ENCODE data around the gene ATG101.

ATG101 gene

GRCh38 chr12:52037248-52037861 lies 32.4 kb upstream of the ATG101 start:
- TF ChIP-seq CTCF (IDR thresholded peaks at IDR 0.05; ENCODE audit: low read length) (no peak), EZH2 (IDR thresholded peaks at IDR 0.05; ENCODE audit: borderline replicate concordance, low read length) (no peak)
- Histone ChIP-seq H3K4me2 (ENCODE audit: low read length) (peak overlapping the region; percentile 77), H3K9ac (ENCODE audit: low read length) (peak overlapping the region; percentile 46; the same call in 1 of the 2 replicates), H3K9me3 (ENCODE audit: low read length) (no peaks in the 10 kb centered on the region), H3K9me2 (ENCODE audit: low read depth, low read length) (no peaks in the 10 kb centered on the region), H3K27me3 (ENCODE audit: insufficient read depth, low read length) (peaks cover 6% of the 10 kb centered on the region; the same call in 1 of the 2 replicates), H3K36me3 (ENCODE audit: insufficient read depth, low read length) (no peaks in the 10 kb centered on the region), H3K27ac (ENCODE audit: low read depth, low read length, poor library complexity, severe bottlenecking) (no peak overlapping the region), H2AFZ (ENCODE audit: low read length) (no peak overlapping the region), H4K20me1 (ENCODE audit: insufficient read depth, low read length) (no peaks in the 10 kb centered on the region), H3F3A (ENCODE audit: insufficient read depth, low read length) (0 out of 2 replicates have a peak, but pooled peaks cover under 1% of the 10 kb centered on the region), H3K4me3 (ENCODE audit: low read depth, low read length, poor library complexity, severe bottlenecking) (peak overlapping the region; percentile 59), H3K79me2 (ENCODE audit: insufficient read depth, low read length) (no peaks in the 10 kb centered on the region), H3K4me1 (ENCODE audit: insufficient read depth, low read length, severe bottlenecking) (peaks cover 26% of the 10 kb centered on the region)

- no peak overlapping the region for H3K27ac ChIP-seq (ENCODE audit: low read depth, low read length, poor library complexity, severe bottlenecking)
- no peaks in the 10 kb centered on the region for H3F3A ChIP-seq (ENCODE audit: insufficient read depth, low read length)
- TF ChIP-seq EZH2 (IDR thresholded peaks at IDR 0.05; ENCODE audit: borderline replicate concordance, low read length) (no peak), CTCF (IDR thresholded peaks at IDR 0.05; ENCODE audit: low read length) (no peak)
- no peak overlapping the region for H3K9ac ChIP-seq (ENCODE audit: low read length)
- peaks cover 6% of the 10 kb centered on the region; the same call in 1 of the 2 replicates for H3K27me3 ChIP-seq (ENCODE audit: insufficient read depth, low read length)
- H3K4me1 ChIP-seq (ENCODE audit: insufficient read depth, low read length, severe bottlenecking): peaks cover 20% of the 10 kb centered on the region
- H3K9me2 ChIP-seq (ENCODE audit: low read depth, low read length): no peaks in the 10 kb centered on the region
- no peak overlapping the region for H2AFZ ChIP-seq (ENCODE audit: low read length)
- no peak overlapping the region for H3K4me3 ChIP-seq (ENCODE audit: low read depth, low read length, poor library complexity, severe bottlenecking)
- no peak overlapping the region for H3K4me2 ChIP-seq (ENCODE audit: low read length)
- H4K20me1 ChIP-seq (ENCODE audit: insufficient read depth, low read length): no peaks in the 10 kb centered on the region
- H3K36me3 ChIP-seq (ENCODE audit: insufficient read depth, low read length): no peaks in the 10 kb centered on the region
- no peaks in the 10 kb centered on the region for H3K79me2 ChIP-seq (ENCODE audit: insufficient read depth, low read length)
- no peaks in the 10 kb centered on the region for H3K9me3 ChIP-seq (ENCODE audit: low read length)
Measured at GRCh38 chr12:52038447-52038846, 31.3 kb upstream of the ATG101 start.

- peaks cover 16% of the 10 kb centered on the region for H3K4me1 ChIP-seq (ENCODE audit: insufficient read depth, low read length, severe bottlenecking)
- no peak overlapping the region for H3K4me3 ChIP-seq (ENCODE audit: low read depth, low read length, poor library complexity, severe bottlenecking)
- H3K79me2 ChIP-seq (ENCODE audit: insufficient read depth, low read length): no peaks in the 10 kb centered on the region
- TF ChIP-seq EZH2 (IDR thresholded peaks at IDR 0.05; ENCODE audit: borderline replicate concordance, low read length) (no peak), CTCF (IDR thresholded peaks at IDR 0.05; ENCODE audit: low read length) (no peak)
- no peaks in the 10 kb centered on the region for H3K9me2 ChIP-seq (ENCODE audit: low read depth, low read length)
- no peak overlapping the region for H3K9ac ChIP-seq (ENCODE audit: low read length)
- H3F3A ChIP-seq (ENCODE audit: insufficient read depth, low read length): no peaks in the 10 kb centered on the region
- H3K27me3 ChIP-seq (ENCODE audit: insufficient read depth, low read length): peaks cover 2% of the 10 kb centered on the region; the same call in 1 of the 2 replicates
- H3K27ac ChIP-seq (ENCODE audit: low read depth, low read length, poor library complexity, severe bottlenecking): no peak overlapping the region
- H3K9me3 ChIP-seq (ENCODE audit: low read length): no peaks in the 10 kb centered on the region
- H4K20me1 ChIP-seq (ENCODE audit: insufficient read depth, low read length): no peaks in the 10 kb centered on the region
- H3K36me3 ChIP-seq (ENCODE audit: insufficient read depth, low read length): no peaks in the 10 kb centered on the region
- H2AFZ ChIP-seq (ENCODE audit: low read length): no peak overlapping the region
- no peak overlapping the region for H3K4me2 ChIP-seq (ENCODE audit: low read length)
Measured at GRCh38 chr12:52041035-52041434, 28.7 kb upstream of the ATG101 start.

Measured in OCI-LY1 (cell line).